A549 (cell line): ENCODE data around the gene RPL3. TPM values are rescaled to one million over a fixed set of nuclear protein-coding genes. Genes with fewer than 3 reads are reported as not detected.

Source experiments
- ATAC-seq, 2 experiments: fragments of 200-7000 bp in 1 of 2; fragments of >200 bp in 1 of 2; cut with Nextera tagmentation in 1 of 2; cut with Tn5 transposase in 1 of 2; 3 replicates each; pipeline versions ENCODE4 v1.8.0 to v1.9.1; 2018 to 2020; ENCODE audit warnings: mild to moderate bottlenecking in 1 of 2, moderate library complexity in 1 of 2
- CTCF ChIA-PET: fragments of 300-600 bp; sonication (Branson Sonifier 250); formaldehyde crosslinking; extraction: SDS; loops from one replicate; lab custom pipeline; 2021; ENCODE audit warnings: antibody characterized with exemption, inconsistent platforms; lab: Yijun Ruan, JAX
- POLR2A ChIA-PET: fragments of 350-600 bp; formaldehyde crosslinking; extraction: SDS; loops from one replicate; lab custom pipeline; 2021; ENCODE audit warnings: antibody characterized with exemption, inconsistent platforms; lab: Yijun Ruan, JAX
- DNase-seq, 2 experiments: peaks; one replicate each; pipeline versions ENCODE4 v3.0.0 to v3.0.0-alpha.2; 2011 to 2016; ENCODE audit warnings: low read depth in 1 of 2, low spot score in 1 of 2
- FAIRE-seq: peaks from 2 replicates; lab custom pipeline; 2011; peaks lifted over from hg19 to GRCh38; lab: Jason Lieb, UNC
- H3K27ac ChIP-seq, 2 experiments: fragments of >200 bp; sonication (Bioruptor Twin); formaldehyde crosslinking; 3 replicates each; pipeline ENCODE4 v1.5.1; 2016 to 2017
- H3K4me1 ChIP-seq: fragments of >200 bp; sonication (Bioruptor Twin); formaldehyde crosslinking; 3 replicates; pipeline ENCODE4 v1.6.1; 2016
- H3K4me2 ChIP-seq: fragments of >200 bp; sonication (Bioruptor Twin); formaldehyde crosslinking; 3 replicates; pipeline ENCODE4 v1.6.1; 2016
- H3K4me3 ChIP-seq: fragments of >200 bp; sonication (Bioruptor Twin); formaldehyde crosslinking; 3 replicates; pipeline ENCODE4 v1.5.1; 2016
- H3K9me3 ChIP-seq: fragments of >200 bp; sonication (Bioruptor Twin); formaldehyde crosslinking; 3 replicates; pipeline ENCODE4 v1.6.1; 2016
- ATOH8 ChIP-seq: fragments of 250-450 bp; sonication (Bioruptor Pico); IDR thresholded peaks from 2 replicates; pipeline ENCODE4 v1.5.0; 2020; ENCODE audit warnings: low read depth, mild to moderate bottlenecking, moderate library complexity
- BCL3 ChIP-seq: fragments of >200 bp; sonication (Bioruptor Twin); formaldehyde crosslinking; IDR thresholded peaks from 3 replicates; pipeline ENCODE4 v1.6.1; 2016
- BHLHE40 ChIP-seq: IDR thresholded peaks from 2 replicates; pipeline ENCODE4 v1.6.1; 2012; ENCODE audit warnings: low read depth, low read length, inconsistent platforms
- CBX8 ChIP-seq: fragments of 200-600 bp; sonication (generic); IDR thresholded peaks from 2 replicates; pipeline ENCODE4 v1.6.1; 2016
- CHD2 ChIP-seq: fragments of 150-350 bp; IDR thresholded peaks from 2 replicates; pipeline ENCODE4 v1.6.1; 2014; ENCODE audit warnings: low read length; ENCODE audit not compliant: partially characterized antibody
- CHD4 ChIP-seq: fragments of 200-600 bp; sonication (generic); IDR thresholded peaks from 2 replicates; pipeline ENCODE4 v1.6.1; 2016; ENCODE audit warnings: antibody characterized with exemption, mild to moderate bottlenecking, borderline replicate concordance
- EHMT2 ChIP-seq: fragments of 200-600 bp; sonication (generic); IDR thresholded peaks from 2 replicates; pipeline ENCODE4 v1.6.1; 2016; ENCODE audit warnings: antibody characterized with exemption, low read depth, mild to moderate bottlenecking, moderate library complexity
- ELK1 ChIP-seq: fragments of 150-350 bp; IDR thresholded peaks from 2 replicates; pipeline ENCODE4 v1.6.1; 2014; ENCODE audit warnings: low read depth, mild to moderate bottlenecking, low read length
- FOXS1 ChIP-seq: fragments of 250-450 bp; sonication (Bioruptor Pico); IDR thresholded peaks from 2 replicates; pipeline ENCODE4 v1.5.0; 2020; ENCODE audit warnings: mild to moderate bottlenecking, moderate library complexity
- GATA3 ChIP-seq: IDR thresholded peaks from 2 replicates; pipeline ENCODE4 v1.6.1; 2012; ENCODE audit warnings: borderline replicate concordance
- HOXB5 ChIP-seq: fragments of 250-450 bp; sonication (Bioruptor Pico); IDR thresholded peaks from 2 replicates; pipeline ENCODE4 v1.5.0; 2020; ENCODE audit warnings: mild to moderate bottlenecking, moderate library complexity
- JUN ChIP-seq, 2 experiments: fragments of >200 bp; sonication (Bioruptor Twin); formaldehyde crosslinking; IDR thresholded peaks; 2 replicates in 1 of 2; 3 replicates in 1 of 2; pipeline ENCODE4 v1.6.1; 2016 to 2017
- KDM5A ChIP-seq: fragments of 200-600 bp; sonication (generic); IDR thresholded peaks from 2 replicates; pipeline ENCODE4 v1.6.1; 2016; ENCODE audit warnings: antibody characterized with exemption, mild to moderate bottlenecking
- MAFK ChIP-seq: fragments of 450-650 bp; IDR thresholded peaks from 2 replicates; pipeline ENCODE4 v1.6.1; 2014; ENCODE audit not compliant: partially characterized antibody
- MYC ChIP-seq: IDR thresholded peaks from 2 replicates; pipeline ENCODE4 v1.6.1; 2012; ENCODE audit warnings: mild to moderate bottlenecking, inconsistent platforms, low read length, improper control_type of control experiment, borderline replicate concordance
- NFE2L2 ChIP-seq: fragments of 150-350 bp; conservative IDR thresholded peaks from 2 replicates; pipeline ENCODE4 v1.6.1; 2014; ENCODE audit warnings: low read length
- NR3C1 ChIP-seq: fragments of >200 bp; sonication (Bioruptor Twin); formaldehyde crosslinking; IDR thresholded peaks from 3 replicates; pipeline ENCODE4 v1.6.1; 2017
- PHF8 ChIP-seq: fragments of 200-600 bp; sonication (generic); IDR thresholded peaks from 2 replicates; pipeline ENCODE4 v1.6.1; 2016; ENCODE audit warnings: low read depth, mild to moderate bottlenecking, antibody characterized with exemption, moderate library complexity, borderline replicate concordance
- RAD21 ChIP-seq, 2 experiments: fragments of >200 bp in 1 of 2; sonication (Bioruptor Twin) in 1 of 2; formaldehyde crosslinking in 1 of 2; IDR thresholded peaks in 1 of 2; conservative IDR thresholded peaks in 1 of 2; 2 replicates in 1 of 2; 3 replicates in 1 of 2; pipeline ENCODE4 v1.6.1; 2012 to 2018; ENCODE audit warnings: inconsistent platforms in 1 of 2
- RCOR1 ChIP-seq: fragments of 150-350 bp; IDR thresholded peaks from 2 replicates; pipeline ENCODE4 v1.6.1; 2014; ENCODE audit warnings: antibody characterized with exemption, low read length, low read depth
- RNF2 ChIP-seq: fragments of 200-600 bp; sonication (generic); IDR thresholded peaks from 2 replicates; pipeline ENCODE4 v1.6.1; 2016; ENCODE audit warnings: low read depth, mild to moderate bottlenecking, antibody characterized with exemption, moderate library complexity, borderline replicate concordance
- SMC3 ChIP-seq: fragments of >200 bp; sonication (Bioruptor Twin); formaldehyde crosslinking; IDR thresholded peaks from 3 replicates; pipeline ENCODE4 v1.6.1; 2018; ENCODE audit warnings: inconsistent platforms
- TFCP2L1 ChIP-seq: fragments of 250-450 bp; sonication (Bioruptor Pico); IDR thresholded peaks from 2 replicates; pipeline ENCODE4 v1.5.0; 2021; ENCODE audit warnings: mild to moderate bottlenecking
- WGBS: methylation state at CpG from one replicate; pipeline ENCODE4 v1.1.6; 2017; ENCODE audit errors: missing lambda C conversion rate; 5-methylcytosine and 5-hydroxymethylcytosine counted together
- polyA plus RNA-seq, 4 experiments: library from polyadenylated mRNA; depleted of rRNA in 3 of 4; stranded (reverse); fragments of >200 nt; fragmentation: RNase III in 1 of 4; extraction: RNeasy Plus Mini Kit Qiagen cat#74134 plus additional on column Dnase treatment in 1 of 4; gene quantifications; 2 replicates in 3 of 4; 3 replicates in 1 of 4; pipeline ENCODE4 v1.2.3, GENCODE V29; 2011 to 2017
- TF ChIP-seq, protein P1 (sequence below): fragments of >200 bp; sonication (Bioruptor Twin); formaldehyde crosslinking; IDR thresholded peaks from 2 replicates; pipeline ENCODE4 v1.6.1; 2016
- TF ChIP-seq, protein P2 (sequence below): fragments of 450-650 bp; IDR thresholded peaks from 2 replicates; pipeline ENCODE4 v1.6.1; 2014; ENCODE audit warnings: antibody characterized with exemption

RPL3 gene
- polyA plus RNA-seq, 2 of the 4 experiments (the other 2 are of a cell fraction): 1,921 to 1,965 TPM

GRCh38 chr22:39317775-39318506, 1.5 kb downstream of the RPL3 start:
- FAIRE-seq: no peak
- Histone ChIP-seq H3K4me1 (peaks cover 33% of the 10 kb centered on the region), H3K4me3 (peak overlapping the region; percentile 99)
- POLR2A ChIA-PET: interaction anchor here (0.9 to 3.1 kb wide), 8 partner anchors 8 to 448 kb away, joined by 3 to 33 read pairs (median 8); partner anchors contain the start of genes CBX7 and SYNGR1
- TF ChIP-seq MAFK (peak; percentile 61), PHF8 (no peak), SMC3 (no peak), JUN (IDR thresholded peaks at IDR 0.05) (0 out of 5 replicates have a peak, but pooled peaks of 1 of the 2 experiments have one; percentile 27), TFCP2L1 (CRISPR knock-in tag) (no peak), CHD2 (no peak)
- TF ChIP-seq, protein P1, sequence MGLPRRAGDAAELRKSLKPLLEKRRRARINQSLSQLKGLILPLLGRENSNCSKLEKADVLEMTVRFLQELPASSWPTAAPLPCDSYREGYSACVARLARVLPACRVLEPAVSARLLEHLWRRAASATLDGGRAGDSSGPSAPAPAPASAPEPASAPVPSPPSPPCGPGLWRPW: no peak
- TF ChIP-seq, all 56 proteins: peak for 2
- ATAC-seq (no peak), DNase-seq (no peak)
- 2% methylated on average over 7 of the region's 9 CpGs for WGBS
- H3K4me2 ChIP-seq: peak overlapping the region; percentile 97
- H3K9me3 ChIP-seq: no peaks in the 10 kb centered on the region
- H3K27ac ChIP-seq: peak overlapping the region; percentile 90 to 97
- CTCF ChIA-PET: interaction anchor here (0.9 to 6.6 kb wide), 18 partner anchors 8 to 707 kb away, joined by 3 to 70 read pairs (median 6); partner anchors contain the start of gene PDGFB

DNA sequence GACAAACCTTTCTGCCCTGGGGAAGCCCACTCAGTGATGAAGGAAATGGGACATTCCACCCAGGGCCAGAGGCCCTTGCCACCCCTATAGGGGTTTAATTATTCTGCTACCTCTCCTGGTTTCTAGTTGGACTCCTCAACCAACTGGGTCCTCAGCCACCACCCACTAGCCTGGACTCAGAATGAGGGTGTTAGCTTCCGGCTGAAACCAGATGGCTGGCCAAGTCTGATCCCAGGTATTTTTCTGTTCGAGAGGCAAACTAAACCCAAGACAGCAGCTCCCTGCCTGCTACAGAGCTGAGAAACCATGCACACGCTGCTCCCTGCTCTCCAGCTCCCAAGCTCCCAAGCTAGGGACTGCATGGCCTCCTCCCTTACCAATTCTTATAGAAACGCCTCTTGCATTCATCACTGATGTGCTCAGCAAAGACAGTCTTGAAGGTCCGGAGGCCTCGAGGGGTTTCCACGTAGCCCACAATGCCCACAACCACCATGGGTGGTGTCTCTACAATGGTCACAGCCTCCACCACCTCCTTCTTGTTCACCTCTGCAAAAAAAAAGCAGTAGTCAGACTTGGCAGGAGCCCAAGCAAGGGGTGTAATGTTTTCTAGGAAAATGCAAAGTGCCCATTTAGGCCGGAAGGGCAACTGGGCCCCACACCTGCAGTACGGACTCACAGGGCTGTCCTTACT, 2.2 kb downstream of the RPL3 start:
- FAIRE-seq (no peak), DNase-seq (no peak), ATAC-seq (no peak; a peak in 1 of 6 replicates)
- H3K4me3 ChIP-seq: peak overlapping the region; percentile 99
- peak overlapping the region; percentile 90 to 97 for H3K27ac ChIP-seq
- H3K4me2 ChIP-seq: peak overlapping the region; percentile 97
- peaks cover 39% of the 10 kb centered on the region for H3K4me1 ChIP-seq
- H3K9me3 ChIP-seq: no peaks in the 10 kb centered on the region
- WGBS: 17% methylated on average over 5 of the region's 9 CpGs
- CTCF ChIA-PET: interaction anchor here (0.8 to 6.6 kb wide), 24 partner anchors 7 to 708 kb away, joined by 3 to 70 read pairs (median 6); partner anchors contain the start of gene PDGFB
- no peak for TF ChIP-seq ELK1
- POLR2A ChIA-PET: interaction anchor here (1.1 to 2.7 kb wide), 6 partner anchors 17 to 447 kb away, joined by 3 to 16 read pairs (median 4); no protein-coding TSS in a partner anchor

DNA sequence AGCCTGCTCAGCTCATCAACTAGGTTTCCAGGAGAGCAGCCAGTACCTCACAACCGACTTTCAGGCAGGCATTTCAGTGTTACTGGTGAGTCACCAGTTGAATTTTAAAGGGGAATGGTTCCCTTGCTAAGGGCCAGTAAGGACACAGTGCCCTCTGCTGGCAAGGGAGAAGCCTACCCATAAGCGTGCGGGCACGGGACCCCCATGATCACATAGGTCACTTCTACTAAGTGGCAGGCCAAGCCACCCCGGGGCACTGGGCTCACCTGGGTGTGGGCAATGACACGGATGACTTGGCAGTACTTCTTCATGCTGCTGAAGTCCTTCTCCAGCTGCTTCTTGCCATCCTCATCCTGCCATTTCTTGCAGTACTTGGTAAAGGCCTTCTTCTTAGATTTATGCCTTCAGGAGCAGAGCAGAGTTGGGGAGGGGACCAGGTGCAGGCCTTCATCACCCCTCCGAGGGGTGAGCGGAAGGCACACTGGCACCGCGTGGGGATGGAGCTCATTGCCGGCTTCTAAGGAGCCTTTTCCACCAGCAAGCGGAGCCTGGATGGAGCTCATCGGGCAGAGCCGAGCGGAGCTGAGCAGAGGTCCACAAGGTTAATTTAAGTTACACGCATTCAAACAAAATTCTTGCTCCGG, 2.9 kb downstream of the RPL3 start:
- Histone ChIP-seq H3K4me1 (peaks cover 45% of the 10 kb centered on the region), H3K4me3 (peak overlapping the region; percentile 99), H3K9me3 (no peaks in the 10 kb centered on the region), H3K27ac (peak overlapping the region; percentile 90 to 97; a peak in 4 of 6 replicates), H3K4me2 (peak overlapping the region; percentile 97)
- no peak for FAIRE-seq
- ATAC-seq: peak; percentile 17 to 48; a peak in 3 of 6 replicates
- POLR2A ChIA-PET: interaction anchor here (1.1 to 1.4 kb wide), 4 partner anchors 17 to 446 kb away, joined by 3 to 6 read pairs (median 3); no protein-coding TSS in a partner anchor
- DNase-seq: peak in 1 of 2 experiments; percentile 86
- CTCF ChIA-PET: interaction anchor here (0.7 to 6.6 kb wide), 37 partner anchors 10 to 709 kb away, joined by 3 to 70 read pairs (median 4); partner anchors contain the start of gene PDGFB
- WGBS: 30% methylated on average over 13 of the region's 17 CpGs
- TF ChIP-seq RNF2: no peak
- TF ChIP-seq BHLHE40: peak; percentile 56
- no peak for TF ChIP-seq RCOR1
- no peak for TF ChIP-seq EHMT2
- TF ChIP-seq SMC3: peak; percentile 39
- no peak for TF ChIP-seq NR3C1
- no peak for TF ChIP-seq MYC
- TF ChIP-seq NFE2L2: no peak
- no peak for TF ChIP-seq TFCP2L1 (CRISPR knock-in tag)
- no peak for TF ChIP-seq CHD4
- 0 out of 2 replicates have a peak, but pooled peaks have one; percentile 15 for TF ChIP-seq GATA3
- TF ChIP-seq RAD21 (conservative IDR thresholded peaks at IDR 0.05 in 1 of 2, IDR thresholded peaks at IDR 0.05 in 1 of 2): peak; percentile 49; a peak in 4 of 5 replicates
- TF ChIP-seq CBX8: no peak
- no peak for TF ChIP-seq ATOH8 (CRISPR knock-in tag)
- TF ChIP-seq HOXB5 (CRISPR knock-in tag): no peak
- TF ChIP-seq, protein P2, sequence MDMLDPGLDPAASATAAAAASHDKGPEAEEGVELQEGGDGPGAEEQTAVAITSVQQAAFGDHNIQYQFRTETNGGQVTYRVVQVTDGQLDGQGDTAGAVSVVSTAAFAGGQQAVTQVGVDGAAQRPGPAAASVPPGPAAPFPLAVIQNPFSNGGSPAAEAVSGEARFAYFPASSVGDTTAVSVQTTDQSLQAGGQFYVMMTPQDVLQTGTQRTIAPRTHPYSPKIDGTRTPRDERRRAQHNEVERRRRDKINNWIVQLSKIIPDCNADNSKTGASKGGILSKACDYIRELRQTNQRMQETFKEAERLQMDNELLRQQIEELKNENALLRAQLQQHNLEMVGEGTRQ: no peak
- TF ChIP-seq BCL3: no peak
- no peak for TF ChIP-seq FOXS1
- no peak for TF ChIP-seq KDM5A
